Measurements from ENCODE around the gene LIG1.

Gene LIG1

DNA sequence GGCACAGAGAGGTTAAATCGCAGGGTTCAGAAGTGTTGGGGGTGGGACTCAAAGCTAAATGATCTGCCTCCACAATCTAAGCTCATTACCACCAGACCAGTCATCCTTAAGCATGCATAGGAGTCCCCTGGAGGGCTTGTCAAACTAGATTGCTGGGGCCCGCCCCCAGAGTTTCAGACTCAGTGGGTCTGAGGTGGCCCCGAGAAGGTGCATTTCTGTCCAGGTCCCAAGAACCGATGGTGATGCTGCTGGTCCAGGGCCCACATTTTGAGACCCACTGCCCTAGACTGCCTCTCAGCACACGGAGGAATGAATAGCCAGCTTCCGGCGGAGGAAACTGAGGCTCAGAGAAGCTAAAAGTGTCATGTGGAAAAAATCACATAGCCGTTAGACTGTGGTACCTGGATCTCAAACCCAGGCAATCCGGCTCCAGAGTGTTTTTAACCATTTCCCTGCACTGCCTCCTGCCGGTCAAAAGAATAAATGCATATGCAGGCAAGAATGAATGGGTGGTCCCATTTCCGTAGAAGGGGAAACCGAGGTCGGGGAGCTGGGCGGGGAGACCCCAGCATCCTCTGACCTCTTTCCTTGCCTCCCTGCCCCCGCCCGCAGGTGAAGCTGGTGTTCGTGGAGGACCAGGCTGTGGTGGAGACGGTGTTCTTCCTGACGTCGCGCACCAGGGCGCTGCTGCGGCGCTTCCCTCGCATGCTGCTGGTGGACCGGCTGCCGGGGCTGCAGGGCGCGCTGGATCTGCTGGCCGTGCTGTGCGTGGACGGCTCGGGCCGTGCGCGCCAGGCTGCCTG, 24.1 kb upstream of the LIG1 start:
- TF ChIP-seq, protein P1, sequence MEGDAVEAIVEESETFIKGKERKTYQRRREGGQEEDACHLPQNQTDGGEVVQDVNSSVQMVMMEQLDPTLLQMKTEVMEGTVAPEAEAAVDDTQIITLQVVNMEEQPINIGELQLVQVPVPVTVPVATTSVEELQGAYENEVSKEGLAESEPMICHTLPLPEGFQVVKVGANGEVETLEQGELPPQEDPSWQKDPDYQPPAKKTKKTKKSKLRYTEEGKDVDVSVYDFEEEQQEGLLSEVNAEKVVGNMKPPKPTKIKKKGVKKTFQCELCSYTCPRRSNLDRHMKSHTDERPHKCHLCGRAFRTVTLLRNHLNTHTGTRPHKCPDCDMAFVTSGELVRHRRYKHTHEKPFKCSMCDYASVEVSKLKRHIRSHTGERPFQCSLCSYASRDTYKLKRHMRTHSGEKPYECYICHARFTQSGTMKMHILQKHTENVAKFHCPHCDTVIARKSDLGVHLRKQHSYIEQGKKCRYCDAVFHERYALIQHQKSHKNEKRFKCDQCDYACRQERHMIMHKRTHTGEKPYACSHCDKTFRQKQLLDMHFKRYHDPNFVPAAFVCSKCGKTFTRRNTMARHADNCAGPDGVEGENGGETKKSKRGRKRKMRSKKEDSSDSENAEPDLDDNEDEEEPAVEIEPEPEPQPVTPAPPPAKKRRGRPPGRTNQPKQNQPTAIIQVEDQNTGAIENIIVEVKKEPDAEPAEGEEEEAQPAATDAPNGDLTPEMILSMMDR (IDR thresholded peaks at IDR 0.05; ENCODE audit: control insufficient read depth, insufficient read depth, low read depth, low read length, missing control alignments): peak; percentile 58
- DNase-seq (ENCODE audit: low read depth): no peak
- H3K4me3 ChIP-seq (ENCODE audit: control insufficient read depth, low read depth, low read length): no peak overlapping the region

DNA sequence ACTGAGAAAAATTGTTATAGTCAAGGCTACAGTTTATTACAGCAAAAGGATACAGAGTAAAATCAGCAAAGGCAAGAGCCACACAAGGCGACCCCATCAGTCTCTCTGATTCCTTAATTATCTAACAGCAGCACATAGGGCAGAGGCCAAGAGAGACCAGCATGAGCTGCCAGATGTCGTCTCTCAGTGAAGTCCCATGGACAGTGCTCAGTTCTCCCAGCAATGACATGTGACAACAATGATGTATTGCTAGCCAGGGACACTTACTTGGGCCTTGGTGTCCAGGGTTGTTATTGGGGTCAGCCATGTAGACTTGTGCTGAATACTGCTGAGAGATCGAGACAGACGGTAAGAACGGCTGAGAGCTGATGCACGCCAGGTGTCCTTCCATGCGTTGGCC, 22.6 kb upstream of the LIG1 start:
- TF ChIP-seq, protein P1 (IDR thresholded peaks at IDR 0.05; ENCODE audit: control insufficient read depth, insufficient read depth, low read depth, low read length, missing control alignments): no peak
- no peak for DNase-seq (ENCODE audit: low read depth)
- no peak overlapping the region for H3K4me3 ChIP-seq (ENCODE audit: control insufficient read depth, low read depth, low read length)

DNA sequence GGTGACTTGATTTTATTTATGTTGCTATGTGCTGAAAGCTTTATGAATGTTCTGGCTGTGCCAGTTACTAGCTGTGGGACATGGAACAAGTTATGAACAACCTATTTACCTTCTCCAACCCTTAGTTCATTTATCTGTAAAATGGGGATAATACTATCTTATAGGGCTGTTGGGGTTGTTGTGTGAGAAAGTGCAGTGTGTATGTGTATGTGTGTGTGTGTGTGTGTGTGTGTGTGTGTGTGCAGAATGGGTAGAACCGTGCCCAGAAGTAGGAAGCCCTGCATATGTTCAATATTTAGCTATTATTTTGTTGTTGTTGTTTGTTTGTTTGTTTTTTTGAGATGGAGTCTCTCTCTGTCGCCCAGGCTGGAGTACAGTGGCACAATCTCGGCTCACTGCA, 20.7 kb upstream of the LIG1 start:
- no peak for DNase-seq (ENCODE audit: low read depth)
- TF ChIP-seq, protein P1 (IDR thresholded peaks at IDR 0.05; ENCODE audit: control insufficient read depth, insufficient read depth, low read depth, low read length, missing control alignments): no peak
- no peak overlapping the region for H3K4me3 ChIP-seq (ENCODE audit: control insufficient read depth, low read depth, low read length)

DNA sequence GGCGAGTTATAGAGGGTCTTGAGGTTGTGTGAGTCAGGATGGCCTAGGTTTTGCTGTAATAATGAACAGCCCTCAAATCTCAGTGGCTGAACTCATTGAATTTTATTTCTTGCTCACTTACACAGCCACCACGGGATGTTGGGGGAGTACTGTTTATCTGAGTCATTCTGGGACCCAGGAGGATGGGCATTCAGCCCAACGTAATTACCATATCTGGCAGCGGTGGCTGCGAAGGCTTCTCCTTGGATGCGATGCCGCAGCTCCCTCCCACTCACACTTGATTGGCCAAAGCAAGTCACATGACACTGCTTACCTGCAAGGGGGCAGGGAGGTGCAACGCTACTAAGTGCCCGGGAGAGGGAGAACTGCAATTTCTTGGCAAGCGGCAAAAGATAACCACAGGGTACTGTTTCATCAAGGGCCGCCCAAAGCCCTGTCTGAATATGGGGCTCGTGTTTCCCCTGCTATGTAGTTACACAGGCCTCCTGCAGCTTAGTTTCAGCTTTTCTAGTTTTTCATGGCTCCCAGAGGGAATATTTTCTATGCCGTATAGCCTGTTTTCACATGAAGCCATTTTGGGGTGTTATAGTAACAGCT, 20.2 kb upstream of the LIG1 start:
- no peak for DNase-seq (ENCODE audit: low read depth)
- TF ChIP-seq, protein P1 (IDR thresholded peaks at IDR 0.05; ENCODE audit: control insufficient read depth, insufficient read depth, low read depth, low read length, missing control alignments): no peak
- no peak overlapping the region for H3K4me3 ChIP-seq (ENCODE audit: control insufficient read depth, low read depth, low read length)

DNA sequence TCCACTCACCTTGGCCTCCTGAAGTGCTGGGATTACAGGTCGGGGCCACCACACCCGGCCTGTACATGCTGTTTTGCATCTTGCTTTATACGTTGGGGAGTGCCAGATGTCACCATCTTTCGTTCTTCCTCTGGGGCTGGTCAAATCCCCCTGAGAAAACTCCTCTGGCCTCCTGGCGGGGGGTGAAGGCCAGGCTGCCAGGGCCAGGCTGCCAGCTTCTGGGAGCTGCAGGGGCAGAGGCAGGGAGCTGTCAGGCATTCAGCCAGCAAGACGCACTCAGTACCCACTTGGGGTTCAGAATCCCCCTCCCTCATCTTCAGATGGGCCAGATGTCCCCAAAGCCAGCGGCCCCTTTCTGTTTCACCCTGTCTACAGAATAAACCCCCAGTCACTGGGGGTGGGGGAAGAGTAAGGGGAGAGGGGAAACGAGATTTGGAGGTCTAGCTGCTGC, 16.4 kb upstream of the LIG1 start:
- no peak overlapping the region for H3K4me3 ChIP-seq (ENCODE audit: control insufficient read depth, low read depth, low read length)
- DNase-seq (ENCODE audit: low read depth): no peak
- TF ChIP-seq, protein P1 (IDR thresholded peaks at IDR 0.05; ENCODE audit: control insufficient read depth, insufficient read depth, low read depth, low read length, missing control alignments): no peak

DNA sequence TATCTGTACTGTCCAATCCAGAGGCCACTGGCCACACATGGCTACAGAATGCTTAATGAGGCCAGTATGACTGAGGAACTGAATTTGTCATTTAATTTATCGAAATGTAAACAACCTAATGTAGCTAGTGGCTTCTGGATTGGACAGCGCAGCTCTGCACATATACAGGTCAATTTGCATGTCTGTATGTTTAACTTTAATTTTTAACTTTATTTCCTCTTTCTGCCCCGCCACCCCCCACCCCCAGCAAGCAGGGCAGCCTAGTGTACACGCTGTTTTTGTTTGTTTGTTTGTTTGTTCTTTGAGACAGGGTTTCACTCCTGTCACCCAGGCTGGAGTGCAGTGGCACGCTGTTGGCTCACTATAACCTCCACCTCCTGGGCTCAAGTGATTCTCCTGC, 15.9 kb upstream of the LIG1 start:
- no peak for DNase-seq (ENCODE audit: low read depth)
- TF ChIP-seq, protein P1 (IDR thresholded peaks at IDR 0.05; ENCODE audit: control insufficient read depth, insufficient read depth, low read depth, low read length, missing control alignments): no peak
- no peak overlapping the region for H3K4me3 ChIP-seq (ENCODE audit: control insufficient read depth, low read depth, low read length)
